Measurements from ENCODE around the gene PTAFR. TPM values are rescaled to one million over a fixed set of nuclear protein-coding genes. Genes with fewer than 3 reads are reported as not detected.

The PTAFR gene
- total RNA-seq, 1 donor from 2014 or later: 7.6 TPM

DNA sequence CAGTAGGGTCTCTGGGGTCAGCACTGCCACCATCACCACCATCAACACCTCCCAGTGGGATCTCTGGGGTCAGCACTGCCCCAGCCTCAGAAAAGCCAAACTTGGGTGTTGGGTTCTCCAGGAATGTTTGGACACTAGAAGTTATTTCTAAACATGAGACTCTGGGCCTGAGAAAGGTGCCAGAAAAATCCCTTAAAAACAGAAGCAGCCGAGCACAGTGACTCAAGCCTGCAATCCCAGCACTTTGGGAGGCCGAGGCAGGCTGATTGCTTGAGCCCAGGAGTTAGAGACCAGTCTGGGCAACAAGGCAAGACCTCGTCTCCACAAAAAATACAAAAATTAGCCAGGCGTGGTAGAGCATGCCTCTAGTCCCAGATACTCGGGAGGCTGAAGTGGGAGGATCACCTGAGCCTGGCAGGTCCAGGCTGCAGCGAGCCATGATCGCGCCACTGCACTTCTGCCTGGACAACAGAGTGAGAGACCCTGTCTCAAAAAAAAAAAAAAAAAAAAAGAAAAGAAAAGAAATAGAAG lies 470 bp downstream of the PTAFR start:
- ATAC-seq: no peak

DNA sequence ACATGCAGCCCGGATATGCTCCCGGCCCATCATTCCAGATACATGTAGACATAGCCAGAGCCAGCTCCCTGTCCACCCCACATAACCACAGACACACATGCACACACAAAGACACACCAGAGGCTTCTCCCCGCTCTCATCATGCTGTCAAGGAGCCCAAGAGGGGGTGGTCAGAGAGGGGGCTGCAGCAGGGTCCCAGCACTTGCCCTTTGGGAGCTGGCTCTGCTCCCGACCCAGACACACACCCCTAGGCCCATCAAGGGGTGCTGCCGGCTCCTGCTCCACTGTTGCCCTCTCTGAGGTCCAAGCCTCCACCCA lies 2.6 kb downstream of the PTAFR start:
- ATAC-seq: no peak

DNA sequence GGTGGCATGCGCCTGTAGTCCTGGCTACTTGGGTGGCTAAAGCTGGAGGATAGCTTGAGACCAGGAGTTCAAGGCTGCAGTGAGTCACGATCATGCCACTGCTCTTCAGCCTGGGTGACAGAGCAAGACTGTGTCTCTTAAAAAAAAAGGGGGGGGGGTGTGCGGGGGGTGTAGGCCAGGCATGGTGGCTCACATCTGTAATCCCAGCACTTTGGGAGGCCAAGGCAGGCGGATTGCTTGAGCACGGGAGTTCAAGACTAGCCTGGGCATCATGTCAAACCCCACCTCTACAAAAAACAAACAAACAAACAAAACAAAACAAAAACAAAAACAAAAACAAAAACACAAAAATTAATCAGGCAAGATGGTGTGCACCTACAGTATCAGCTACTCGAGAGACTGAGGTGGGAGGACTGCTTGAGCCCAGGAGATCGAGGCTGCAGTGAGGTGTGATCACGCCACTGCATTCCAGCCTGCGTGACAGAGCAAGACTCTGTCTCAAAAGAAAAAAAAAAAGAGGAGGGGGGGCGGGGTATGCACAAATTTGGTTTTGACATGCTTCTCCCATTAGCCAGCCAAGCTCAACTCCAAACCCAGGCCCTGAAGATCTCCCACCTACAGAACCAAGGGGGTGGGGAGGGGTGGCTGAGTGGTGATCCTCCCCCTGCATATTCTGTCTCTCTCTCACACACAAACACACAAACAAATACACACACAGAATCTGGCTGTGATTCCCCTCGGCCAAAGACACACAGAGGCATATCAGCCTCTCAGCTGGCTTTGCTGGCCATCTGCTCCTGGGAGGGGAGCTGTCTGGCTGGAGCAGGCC lies 3.1 kb downstream of the PTAFR start:
- ATAC-seq: no peak

DNA sequence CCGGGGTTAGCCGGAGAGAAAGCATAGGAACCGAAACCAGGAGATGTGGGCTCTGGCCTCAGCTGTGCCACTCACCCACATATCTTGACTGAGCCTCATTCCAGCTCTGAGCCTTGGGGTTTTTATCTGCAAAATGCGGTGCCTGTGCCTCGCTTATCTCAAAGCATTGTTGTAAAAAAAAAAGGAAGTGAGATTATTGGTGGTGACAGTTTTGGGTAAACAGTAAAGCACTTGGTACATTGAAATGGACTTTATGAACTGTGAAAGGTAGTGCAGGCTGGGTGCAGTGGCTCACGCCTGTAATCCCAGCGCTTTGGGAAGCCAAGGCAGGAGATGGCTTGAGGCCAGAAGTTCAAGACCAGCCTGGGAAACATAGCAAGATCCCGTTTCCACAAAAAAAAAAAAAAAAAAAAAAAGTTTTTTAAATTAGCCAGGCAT lies 3.8 kb downstream of the PTAFR start:
- peak; percentile 26 for ATAC-seq

DNA sequence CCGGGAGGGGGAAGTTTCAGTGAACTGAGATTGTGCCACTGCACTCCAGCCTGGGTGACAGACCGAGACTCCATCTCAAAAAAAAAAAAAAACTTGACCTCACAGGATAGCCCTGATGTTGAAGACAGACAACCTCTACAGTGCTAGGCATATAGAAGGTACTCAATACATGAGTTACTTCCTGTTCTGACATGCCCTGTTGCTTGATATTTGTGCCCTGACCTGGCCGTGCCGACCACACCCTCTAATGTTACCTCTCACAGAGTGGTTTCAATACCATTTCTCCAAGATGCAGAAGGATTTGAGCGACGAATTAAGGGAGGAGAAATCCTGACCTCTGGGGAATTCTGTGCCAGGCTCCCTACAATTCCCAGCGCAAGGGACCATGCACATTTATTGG lies 5.2 kb downstream of the PTAFR start:
- ATAC-seq: peak; percentile 66

DNA sequence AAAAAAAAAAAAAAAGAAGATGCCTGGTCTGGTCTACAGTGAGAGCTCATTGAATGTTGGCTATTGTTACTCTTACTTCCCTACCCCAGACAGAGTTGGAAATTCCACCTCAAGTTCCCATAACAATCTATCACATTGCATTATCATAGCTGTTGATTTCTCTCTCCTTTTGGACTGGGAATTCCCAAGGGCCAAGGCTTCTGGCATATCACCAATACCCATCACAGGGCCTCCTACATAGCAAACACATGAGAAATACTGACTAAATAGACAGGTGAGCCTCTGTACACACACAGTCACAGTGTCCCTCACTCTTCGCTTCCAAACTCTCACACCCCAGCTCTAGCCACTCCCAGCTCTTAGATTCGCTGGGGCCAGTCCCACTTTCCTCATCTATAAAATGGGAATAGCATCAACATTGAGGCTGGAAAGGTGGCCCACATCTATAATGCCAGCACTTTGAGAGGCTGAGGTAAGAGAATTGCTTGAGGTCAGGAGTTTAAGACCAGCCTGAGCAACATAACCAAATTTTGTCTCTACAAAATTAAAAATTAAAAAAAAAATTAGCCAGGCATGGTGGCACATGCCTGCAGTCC lies 6.4 kb downstream of the PTAFR start:
- peak; percentile 68 for ATAC-seq

DNA sequence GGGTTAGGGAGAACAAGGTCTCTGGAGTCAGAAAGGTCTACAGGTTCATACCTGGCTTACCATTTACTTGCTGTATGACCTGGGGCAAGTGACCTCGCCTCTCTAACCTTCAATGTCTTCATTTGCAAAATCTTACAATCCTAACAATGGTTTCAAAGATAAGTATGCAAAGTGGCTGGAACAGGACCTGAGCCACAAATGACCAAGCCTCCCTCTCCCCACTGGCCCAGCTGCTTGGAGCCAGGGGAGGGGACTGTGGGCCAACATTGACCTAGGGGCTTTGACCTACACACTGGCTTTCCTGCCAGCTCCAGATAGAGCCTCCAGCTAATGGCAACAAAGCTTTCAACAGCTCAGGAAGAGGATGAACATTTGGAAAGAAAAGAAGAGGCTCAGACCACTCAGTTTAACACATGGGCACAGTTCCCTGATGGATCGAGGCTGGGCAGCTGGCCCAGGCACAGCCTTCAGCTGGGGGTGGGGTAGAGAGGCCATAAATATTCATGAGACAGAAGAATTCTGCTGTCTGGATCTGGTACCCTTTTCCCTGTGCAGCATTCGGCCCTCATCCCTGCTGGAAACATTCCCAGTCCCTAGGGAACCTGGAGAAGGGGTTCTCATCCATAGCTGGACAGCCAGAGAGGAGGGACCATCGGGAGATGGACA lies 12.9 kb downstream of the PTAFR start:
- no peak for ATAC-seq

DNA sequence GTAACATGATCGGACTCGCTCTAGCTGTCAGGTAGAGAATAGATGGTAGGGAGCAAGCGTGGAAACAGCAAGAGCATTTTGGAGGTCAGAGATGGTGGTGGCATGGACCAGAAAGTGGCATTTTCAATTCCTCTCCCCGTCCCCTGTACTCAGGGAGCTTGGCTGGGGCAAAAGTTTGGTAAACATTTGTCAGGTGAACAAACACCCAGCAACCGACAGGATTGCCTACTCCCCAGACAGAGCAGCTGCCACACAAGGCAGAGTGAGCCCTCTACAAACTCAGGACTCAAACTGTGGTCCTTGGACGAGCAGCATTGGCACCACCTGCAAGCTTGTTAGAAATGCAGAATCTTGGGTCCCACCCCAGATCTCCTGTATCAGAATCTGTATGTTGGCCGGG lies 14.3 kb downstream of the PTAFR start:
- ATAC-seq: no peak

DNA sequence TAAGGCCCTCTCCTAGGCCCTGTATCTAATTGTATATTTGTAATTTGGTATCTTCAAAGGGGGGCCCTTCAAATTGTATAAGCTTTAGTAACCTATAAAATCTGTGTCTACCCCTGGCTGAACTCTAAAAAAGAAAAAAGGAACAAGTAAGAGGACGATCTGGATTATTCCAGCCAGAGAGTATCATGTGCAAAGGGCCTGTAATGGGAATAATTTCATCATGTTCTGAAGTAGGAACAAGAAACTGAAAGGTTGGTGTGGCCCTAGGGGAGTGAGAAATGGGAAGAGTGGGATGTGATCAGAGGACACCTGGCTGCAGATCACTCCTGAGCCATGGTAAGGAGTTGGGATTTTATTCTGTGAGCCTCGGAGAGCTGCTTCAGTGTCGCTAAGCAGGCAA lies 14.7 kb downstream of the PTAFR start:
- ATAC-seq: peak; percentile 41

DNA sequence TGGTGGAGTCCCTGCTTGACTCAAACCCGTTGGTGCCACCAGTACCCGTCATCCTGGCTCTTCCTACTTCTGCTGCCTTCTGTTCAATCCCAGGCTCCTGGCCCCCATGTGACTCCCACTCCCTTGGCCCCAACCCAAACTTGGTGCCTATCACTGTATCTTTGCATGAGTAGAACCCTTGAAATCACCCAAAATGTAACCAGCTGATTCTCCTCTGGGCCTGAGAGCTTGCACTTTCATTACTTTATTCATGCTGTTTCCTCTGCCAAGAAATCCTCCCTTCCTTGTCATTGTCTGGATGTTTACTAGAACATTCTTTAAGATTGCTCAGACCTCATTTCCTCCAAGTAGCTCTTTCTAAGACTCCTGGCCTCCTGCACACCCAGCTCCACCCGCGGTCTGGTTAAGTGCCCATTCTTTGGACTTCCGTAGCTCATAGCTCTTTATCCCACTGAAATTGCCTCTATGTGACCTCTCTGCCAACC lies 15.7 kb downstream of the PTAFR start:
- peak; percentile 83 for ATAC-seq

DNA sequence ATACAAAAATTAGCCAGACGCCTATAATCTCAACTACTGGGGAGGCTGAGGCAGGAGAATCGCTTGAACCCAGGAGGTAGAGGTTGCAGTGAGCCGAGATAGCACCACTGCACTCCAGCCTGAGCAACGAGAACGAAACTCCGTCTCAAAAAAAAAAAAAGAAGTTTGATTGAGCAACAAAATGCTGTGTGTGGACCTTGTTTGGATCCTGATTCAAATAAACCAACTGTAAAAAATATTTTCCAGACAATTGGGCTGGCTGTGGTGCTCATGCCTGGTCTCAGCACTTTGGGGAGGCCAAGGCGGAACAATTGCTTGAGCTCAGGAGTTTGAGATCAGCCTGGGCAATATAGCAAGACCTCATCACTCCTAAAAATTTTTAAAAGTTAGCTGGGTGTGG lies 16.8 kb downstream of the PTAFR start:
- ATAC-seq: no peak

DNA sequence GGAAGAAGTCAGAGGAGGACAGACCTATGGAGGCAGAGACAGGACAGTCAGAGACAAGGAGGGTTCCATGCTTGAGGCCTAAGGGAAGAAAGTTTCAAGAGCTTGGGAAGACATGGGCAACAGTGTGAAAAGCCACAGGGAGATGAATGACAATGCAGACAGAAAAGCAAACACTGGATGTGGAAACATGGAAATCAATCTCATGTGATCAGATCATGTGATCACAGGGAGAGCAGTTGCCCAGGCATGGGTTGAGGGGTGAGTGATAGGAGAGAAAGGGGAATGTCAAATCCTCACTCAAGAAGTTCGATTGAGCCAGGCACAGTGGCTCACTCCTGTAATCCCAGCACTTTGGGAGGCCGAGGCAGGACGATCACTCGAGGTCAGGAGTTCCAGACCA lies 17.2 kb downstream of the PTAFR start:
- no peak for ATAC-seq

DNA sequence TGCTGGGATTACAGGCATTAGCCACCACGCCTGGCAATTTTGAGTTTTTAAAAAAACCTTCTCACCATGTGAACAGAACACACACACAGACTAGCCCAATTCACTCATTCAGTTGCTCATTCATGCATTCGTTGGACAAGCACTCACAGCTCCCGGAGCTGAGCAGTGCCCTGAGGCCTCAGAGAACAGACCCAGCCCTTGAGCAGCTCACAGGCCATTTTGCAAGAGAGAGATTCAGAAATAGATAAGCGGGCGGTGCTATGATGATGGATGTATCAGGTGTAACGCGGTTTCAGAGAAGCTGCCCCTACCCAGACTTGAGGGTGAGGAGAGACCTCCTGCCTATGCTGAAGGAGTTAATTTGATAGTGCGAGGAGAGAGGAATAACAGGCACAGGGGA lies 18.6 kb downstream of the PTAFR start:
- no peak for ATAC-seq

DNA sequence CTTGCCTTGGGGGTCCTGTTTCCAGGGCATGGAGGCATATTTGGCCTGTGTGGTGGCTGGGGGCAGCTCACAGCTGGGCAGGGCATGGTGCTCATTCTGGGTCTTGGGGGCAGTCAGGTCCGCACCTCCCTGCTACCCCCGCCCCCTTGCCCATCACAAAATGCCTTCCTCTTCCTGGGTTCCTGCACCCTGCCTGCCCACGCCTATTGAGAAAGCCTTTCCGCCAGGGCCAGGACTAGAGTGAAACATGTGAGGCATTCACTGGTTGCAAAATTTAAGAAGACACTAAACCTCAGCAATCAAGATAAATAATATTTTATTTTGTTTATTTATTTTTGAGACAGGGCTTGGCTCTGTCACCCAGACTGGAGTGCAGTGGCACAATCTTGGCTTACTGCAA lies 19.7 kb downstream of the PTAFR start:
- no peak for ATAC-seq

DNA sequence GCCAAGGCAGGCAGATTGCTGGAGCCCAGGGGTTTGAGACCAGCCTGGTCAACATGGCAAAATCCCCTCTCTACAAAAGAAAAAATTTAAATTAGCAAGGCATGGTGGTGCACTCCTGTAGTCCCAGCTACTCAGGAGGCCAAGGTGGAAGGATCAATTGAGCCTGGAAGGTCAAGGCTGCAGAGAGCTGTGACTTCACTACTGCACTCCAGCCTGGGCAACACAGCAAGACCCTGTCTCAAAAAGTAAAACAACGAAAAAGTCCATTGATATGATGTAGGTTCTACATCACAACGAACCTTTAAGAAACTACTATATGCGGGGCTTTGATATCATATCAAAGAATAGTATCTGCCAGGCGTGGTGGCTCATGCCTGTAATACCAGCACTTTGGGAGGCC lies 20.9 kb downstream of the PTAFR start:
- ATAC-seq: no peak

DNA sequence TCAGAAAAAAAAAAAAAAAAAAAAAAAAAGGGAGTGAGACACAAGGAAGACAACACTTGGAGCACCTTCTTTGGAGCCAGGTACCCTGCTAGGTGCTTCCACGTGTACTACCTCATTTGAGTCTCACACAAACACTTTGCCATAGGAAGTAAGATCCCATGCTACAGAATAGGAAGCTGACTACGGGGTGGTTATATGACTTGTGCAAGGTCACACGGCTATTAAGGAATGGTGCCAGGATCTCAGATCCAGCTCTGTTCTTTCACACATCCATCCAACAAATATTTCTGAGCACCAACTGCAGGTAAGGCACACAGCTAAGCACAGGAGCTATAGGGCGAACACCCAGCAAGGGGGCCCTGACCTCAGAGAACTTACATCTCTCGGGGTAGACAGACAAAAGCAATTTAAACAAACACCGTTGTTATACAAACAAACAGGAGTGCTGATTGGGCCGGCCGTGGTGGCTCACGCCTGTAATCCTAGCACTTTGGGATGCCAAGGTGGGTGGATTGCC lies 22.4 kb downstream of the PTAFR start:
- ATAC-seq: no peak

DNA sequence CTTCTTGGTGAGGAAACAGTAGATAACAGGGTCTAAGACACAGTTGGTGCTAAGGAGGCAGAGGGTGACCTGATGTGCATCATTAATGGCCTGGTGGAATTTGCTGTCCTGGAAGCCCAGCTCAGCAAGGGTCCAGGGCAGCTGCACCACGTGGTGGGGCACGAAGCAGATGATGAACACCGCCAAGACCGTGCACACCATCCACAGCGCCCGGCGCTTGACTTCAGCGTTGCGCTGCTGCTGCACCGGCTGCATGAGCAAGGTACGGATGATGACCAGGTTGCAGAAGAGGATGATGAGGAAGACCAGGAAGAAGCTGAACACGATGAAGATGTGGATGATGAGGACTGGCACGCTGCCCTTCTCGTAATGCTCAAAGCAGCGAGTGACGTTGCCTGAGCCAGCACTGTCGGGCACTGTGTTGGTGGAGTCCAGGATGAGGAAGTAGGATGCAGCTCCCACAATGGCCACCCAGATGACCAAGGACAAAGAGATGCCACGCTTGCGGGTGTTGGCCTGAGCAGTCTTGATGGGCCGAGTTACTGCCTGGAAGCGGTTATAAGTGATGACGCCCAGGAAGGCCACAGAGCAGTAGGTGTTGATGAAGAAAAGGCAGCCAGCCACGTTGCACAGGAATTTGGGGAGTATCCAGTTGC lies 26.2 kb downstream of the PTAFR start:
- ATAC-seq: no peak

DNA sequence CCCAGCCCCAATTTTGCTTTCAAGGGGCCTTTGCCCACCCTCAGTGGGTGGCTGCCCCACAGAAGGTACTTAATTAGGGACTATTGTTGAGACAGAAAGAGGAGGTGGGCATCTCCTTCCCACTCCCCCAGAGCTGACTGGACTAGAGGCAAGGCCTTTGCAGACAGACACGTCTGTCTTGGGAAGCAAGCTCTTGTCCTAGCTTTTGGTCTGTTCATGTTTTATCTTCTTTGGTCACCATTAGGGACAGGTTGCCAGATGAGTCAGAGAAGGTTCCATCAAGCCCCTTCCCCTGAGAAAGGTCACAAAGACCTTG lies 27.7 kb downstream of the PTAFR start:
- ATAC-seq: no peak

DNA sequence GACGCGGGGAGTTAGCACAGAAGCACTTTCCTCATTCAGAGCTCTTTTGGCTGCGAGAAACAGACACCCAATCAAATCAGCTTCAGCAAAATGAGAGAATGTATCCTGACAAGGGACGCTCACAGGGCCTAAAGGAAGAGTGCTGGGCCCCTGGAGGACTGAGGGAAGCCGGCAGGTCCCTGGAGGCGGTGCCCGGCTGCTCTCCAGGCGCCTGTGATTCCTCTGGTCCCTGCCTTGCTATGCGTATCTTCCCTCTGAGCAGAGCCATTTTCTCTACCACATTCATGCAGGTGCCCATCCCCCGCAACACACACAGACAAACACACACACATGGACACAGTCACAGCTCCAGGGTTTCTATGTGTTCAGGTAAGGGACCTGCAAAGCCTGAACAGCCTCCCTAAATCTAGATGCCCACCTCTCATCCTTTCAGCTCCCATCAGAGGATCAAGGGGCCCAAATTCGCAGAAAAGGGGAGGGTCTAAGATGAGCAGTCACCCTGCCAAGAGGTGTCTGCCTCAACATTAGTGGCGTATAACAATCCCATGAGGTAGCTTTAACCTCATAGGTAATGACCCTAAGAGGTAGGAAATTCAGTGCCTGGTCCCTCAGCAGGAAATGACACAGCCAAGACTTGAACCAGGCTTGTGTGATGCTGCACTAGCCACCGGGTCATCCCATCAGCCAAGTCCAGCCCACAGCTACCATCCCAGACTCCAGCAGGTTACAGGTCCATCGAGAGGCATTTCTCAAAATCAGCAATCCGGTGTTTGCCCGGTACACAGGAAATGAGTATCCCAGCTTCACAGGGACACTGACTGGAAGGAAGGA lies 29.0 kb downstream of the PTAFR start:
- no peak for ATAC-seq

DNA sequence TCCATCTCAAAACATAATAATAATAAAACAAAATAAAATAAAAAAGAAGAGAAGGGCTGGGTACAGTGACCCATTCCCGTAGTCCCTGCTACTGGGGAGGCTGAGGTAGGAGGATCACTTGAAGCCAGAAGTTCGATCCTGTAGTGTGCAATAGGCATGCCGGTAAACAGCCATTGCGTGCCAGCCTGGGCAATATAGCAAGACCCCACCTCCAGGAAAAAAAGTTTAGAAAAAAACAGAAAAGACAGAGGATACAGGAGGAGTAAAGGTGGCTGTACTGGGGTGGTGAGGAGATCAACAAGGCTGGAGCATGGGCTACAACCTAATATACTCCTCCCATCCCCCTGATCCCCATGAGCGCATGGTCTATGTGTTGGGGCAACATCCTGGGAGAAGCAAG lies 30.8 kb downstream of the PTAFR start:
- no peak for ATAC-seq

DNA sequence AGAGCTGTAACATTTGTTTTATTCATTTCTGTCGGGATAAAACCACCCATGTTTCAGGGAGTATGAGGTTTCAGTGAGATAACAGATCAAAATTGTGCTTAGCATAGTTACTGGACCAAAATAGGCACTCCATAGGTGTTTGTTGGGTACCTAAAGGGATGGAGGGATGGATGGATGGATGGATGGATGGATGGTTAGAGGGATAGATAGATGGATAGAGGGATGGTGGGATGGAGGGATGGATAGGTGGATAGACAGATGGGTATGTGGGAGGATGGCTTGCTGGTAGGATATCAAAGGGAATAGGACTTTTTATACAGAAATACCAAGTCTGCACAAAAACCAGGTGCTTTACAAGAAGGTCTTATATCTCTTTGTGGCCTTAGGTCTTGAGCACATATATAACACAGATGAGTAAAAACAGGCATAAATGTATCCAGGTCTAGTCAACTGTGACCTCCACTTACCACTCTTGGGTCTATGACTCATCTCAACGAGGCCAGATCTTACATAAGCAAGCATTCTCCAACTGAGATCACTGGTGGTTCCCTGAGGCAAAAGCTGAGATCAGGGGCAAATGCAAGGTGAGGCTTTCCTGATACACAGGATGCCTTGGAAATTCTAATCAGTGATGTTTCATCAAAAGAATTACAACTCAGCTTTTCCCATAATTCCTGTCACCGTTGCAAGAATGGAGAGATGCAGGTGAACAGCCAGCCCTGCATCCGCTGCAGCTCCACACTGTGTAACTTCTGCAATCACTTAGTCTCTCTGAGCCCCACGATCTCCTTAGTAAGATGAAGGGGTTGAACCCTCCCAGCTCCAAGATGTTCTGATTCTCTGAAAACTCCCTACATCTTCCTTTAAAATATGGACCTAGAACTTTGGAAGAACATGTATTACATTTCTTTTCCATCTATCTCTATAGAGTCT lies 32.0 kb downstream of the PTAFR start:
- peak; percentile 63 for ATAC-seq

Measured in esophagus mucosa (tissue), 1 donor.